GM12891 (cell line): ENCODE measurements around the gene FBXO31.

Source experiments
- POLR2AphosphoS5 ChIP-seq: IDR thresholded peaks from 2 replicates; pipeline ENCODE4 v1.6.1; 2011; ENCODE audit warnings: low read depth, low read length, control low read depth
- TAF1 ChIP-seq: IDR thresholded peaks from 2 replicates; pipeline ENCODE4 v1.6.1; 2011; ENCODE audit warnings: low read depth, low read length, control low read depth

GRCh38 chr16:87330646-87331045 lies 52.9 kb downstream of the FBXO31 start:
- TF ChIP-seq TAF1, result no peak
- no peak for TF ChIP-seq POLR2AphosphoS5
